Liver (tissue), 3 donors: ENCODE results near the gene TTC12.

ENCODE experiments used
- CTCF ChIP-seq: fragments of 150-350 bp; IDR thresholded peaks from 2 replicates; pipeline ENCODE4 v1.5.1; 2017; ENCODE audit warnings: improper control_type of control experiment, low read depth, low read length; ENCODE audit not compliant: missing input control
- JUND ChIP-seq, 2 donors: IDR thresholded peaks; 2 replicates each; pipeline ENCODE4 v1.6.1; 2016; ENCODE audit warnings: antibody characterized with exemption in 2 of 2
- MAX ChIP-seq: IDR thresholded peaks from 2 replicates; pipeline ENCODE4 v1.6.1; 2016; ENCODE audit warnings: antibody characterized with exemption
- RAD21 ChIP-seq, 2 donors: IDR thresholded peaks; 2 replicates each; pipeline ENCODE4 v1.6.1; 2016; ENCODE audit warnings: antibody characterized with exemption in 2 of 2, mild to moderate bottlenecking in 2 of 2
- REST ChIP-seq: IDR thresholded peaks from 2 replicates; pipeline ENCODE4 v1.6.1; 2016; ENCODE audit warnings: antibody characterized with exemption, mild to moderate bottlenecking
- TAF1 ChIP-seq: conservative IDR thresholded peaks from 2 replicates; pipeline ENCODE4 v1.6.1; 2016; ENCODE audit warnings: antibody characterized with exemption, mild to moderate bottlenecking
- YY1 ChIP-seq: IDR thresholded peaks from 2 replicates; pipeline ENCODE4 v1.6.1; 2016; ENCODE audit warnings: antibody characterized with exemption, mild to moderate bottlenecking
- donor health status: healthy.
- donor health status: healthy.

- TF ChIP-seq MAX, result no peak
- TF ChIP-seq YY1, result no peak
- TF ChIP-seq REST, result no peak
- no peak for TF ChIP-seq RAD21 (IDR thresholded peaks at IDR 0.05)
- no peak for TF ChIP-seq CTCF
- TF ChIP-seq TAF1, result no peak
- TF ChIP-seq JUND (IDR thresholded peaks at IDR 0.05), result no peak
Observed at GRCh38 chr11:113279591-113279990, 34.8 kb upstream of the TTC12 start.
